HL-60 (cell line): Measurements from ENCODE around the gene NR2F2.

ENCODE experiments used
- GABPA ChIP-seq: IDR thresholded peaks from 2 replicates; pipeline ENCODE4 v1.6.1; 2012; ENCODE audit warnings: low read depth
- POLR2AphosphoS5 ChIP-seq: IDR thresholded peaks from 2 replicates; pipeline ENCODE4 v1.6.1; 2012; ENCODE audit warnings: low read depth
- TF ChIP-seq, protein P1 (sequence below): IDR thresholded peaks from one replicate; pipeline ENCODE4 v1.5.1; 2011; ENCODE audit warnings: low read length, control low read depth, inconsistent platforms; ENCODE audit not compliant: insufficient read depth

- TF ChIP-seq, protein P1, sequence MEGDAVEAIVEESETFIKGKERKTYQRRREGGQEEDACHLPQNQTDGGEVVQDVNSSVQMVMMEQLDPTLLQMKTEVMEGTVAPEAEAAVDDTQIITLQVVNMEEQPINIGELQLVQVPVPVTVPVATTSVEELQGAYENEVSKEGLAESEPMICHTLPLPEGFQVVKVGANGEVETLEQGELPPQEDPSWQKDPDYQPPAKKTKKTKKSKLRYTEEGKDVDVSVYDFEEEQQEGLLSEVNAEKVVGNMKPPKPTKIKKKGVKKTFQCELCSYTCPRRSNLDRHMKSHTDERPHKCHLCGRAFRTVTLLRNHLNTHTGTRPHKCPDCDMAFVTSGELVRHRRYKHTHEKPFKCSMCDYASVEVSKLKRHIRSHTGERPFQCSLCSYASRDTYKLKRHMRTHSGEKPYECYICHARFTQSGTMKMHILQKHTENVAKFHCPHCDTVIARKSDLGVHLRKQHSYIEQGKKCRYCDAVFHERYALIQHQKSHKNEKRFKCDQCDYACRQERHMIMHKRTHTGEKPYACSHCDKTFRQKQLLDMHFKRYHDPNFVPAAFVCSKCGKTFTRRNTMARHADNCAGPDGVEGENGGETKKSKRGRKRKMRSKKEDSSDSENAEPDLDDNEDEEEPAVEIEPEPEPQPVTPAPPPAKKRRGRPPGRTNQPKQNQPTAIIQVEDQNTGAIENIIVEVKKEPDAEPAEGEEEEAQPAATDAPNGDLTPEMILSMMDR: no peak
- TF ChIP-seq POLR2AphosphoS5 (no peak), GABPA (no peak)
Measured at GRCh38 chr15:96349857-96350720, 19.6 kb downstream of the NR2F2 start.
